Parathyroid adenoma (tissue), 2 donors: ENCODE results near the gene IFITM10.

Source experiments
- H2AFZ ChIP-seq: fragments of 300-600 bp; sonication (generic); one replicate; pipeline ENCODE4 v1.7.0; 2017; ENCODE audit warnings: antibody characterized with exemption, mild to moderate bottlenecking
- H3K27ac ChIP-seq: fragments of 300-600 bp; sonication (generic); one replicate; pipeline ENCODE4 v1.7.0; 2017
- H3K27me3 ChIP-seq: fragments of 300-600 bp; sonication (generic); one replicate; pipeline ENCODE4 v1.7.0; 2017; ENCODE audit warnings: low read length; ENCODE audit not compliant: control insufficient read depth, insufficient read depth
- H3K36me3 ChIP-seq: fragments of 300-600 bp; sonication (generic); one replicate; pipeline ENCODE4 v1.7.0; 2017; ENCODE audit warnings: low read length; ENCODE audit not compliant: control insufficient read depth, insufficient read depth
- H3K4me1 ChIP-seq: fragments of 300-600 bp; sonication (generic); one replicate; pipeline ENCODE4 v1.7.0; 2017; ENCODE audit warnings: control low read depth
- H3K4me2 ChIP-seq: fragments of 300-600 bp; sonication (generic); one replicate; pipeline ENCODE4 v1.7.0; 2017; ENCODE audit warnings: low read length
- H3K4me3 ChIP-seq: fragments of 300-600 bp; sonication (generic); one replicate; pipeline ENCODE4 v1.7.0; 2017; ENCODE audit warnings: low read depth, low read length
- H3K79me2 ChIP-seq: fragments of 300-600 bp; sonication (generic); one replicate; pipeline ENCODE4 v1.7.0; 2017; ENCODE audit warnings: control low read depth
- H3K9ac ChIP-seq: fragments of 300-600 bp; sonication (generic); one replicate; pipeline ENCODE4 v1.7.0; 2017; ENCODE audit warnings: mild to moderate bottlenecking
- H3K9me3 ChIP-seq: fragments of 300-600 bp; sonication (generic); one replicate; pipeline ENCODE4 v1.7.0; 2017; ENCODE audit warnings: low read length; ENCODE audit not compliant: control insufficient read depth
- CTCF ChIP-seq: fragments of 300-600 bp; sonication (generic); IDR thresholded peaks from one replicate; pipeline ENCODE4 v1.7.0; 2017; ENCODE audit warnings: antibody characterized with exemption, mild to moderate bottlenecking
- donor health status: primary hyperparathyroidism.

IFITM10 gene

DNA sequence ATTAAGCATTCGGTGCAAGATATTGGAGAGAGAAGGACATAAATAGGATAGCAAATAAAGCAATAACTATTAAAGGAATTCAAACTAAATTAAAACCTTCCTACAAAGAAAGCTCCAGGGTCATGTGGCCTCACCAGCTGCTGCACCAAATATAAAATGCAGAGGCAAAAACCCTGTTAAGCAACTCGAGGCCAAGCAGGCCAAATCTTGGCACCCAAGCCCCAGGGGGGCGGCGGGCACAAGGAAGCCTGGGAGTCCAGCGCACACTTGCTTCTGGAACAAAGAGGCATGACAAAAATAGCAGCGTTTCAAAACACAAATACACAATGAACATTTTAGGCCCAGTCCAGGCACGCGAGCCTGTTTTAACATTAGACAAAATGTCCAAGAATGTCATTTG lies 32.6 kb downstream of the IFITM10 start:
- H3K4me1 ChIP-seq, result no peaks in the 10 kb centered on the region
- H3K79me2 ChIP-seq, result no peaks in the 10 kb centered on the region
- H3K27me3 ChIP-seq, result no peaks in the 10 kb centered on the region
- no peak overlapping the region for H3K4me3 ChIP-seq
- H2AFZ ChIP-seq, result no peak overlapping the region
- no peak overlapping the region for H3K27ac ChIP-seq
- no peak overlapping the region for H3K4me2 ChIP-seq
- no peak for TF ChIP-seq CTCF
- no peaks in the 10 kb centered on the region for H3K9me3 ChIP-seq
- no peak overlapping the region for H3K9ac ChIP-seq
- H3K36me3 ChIP-seq, result no peaks in the 10 kb centered on the region

DNA sequence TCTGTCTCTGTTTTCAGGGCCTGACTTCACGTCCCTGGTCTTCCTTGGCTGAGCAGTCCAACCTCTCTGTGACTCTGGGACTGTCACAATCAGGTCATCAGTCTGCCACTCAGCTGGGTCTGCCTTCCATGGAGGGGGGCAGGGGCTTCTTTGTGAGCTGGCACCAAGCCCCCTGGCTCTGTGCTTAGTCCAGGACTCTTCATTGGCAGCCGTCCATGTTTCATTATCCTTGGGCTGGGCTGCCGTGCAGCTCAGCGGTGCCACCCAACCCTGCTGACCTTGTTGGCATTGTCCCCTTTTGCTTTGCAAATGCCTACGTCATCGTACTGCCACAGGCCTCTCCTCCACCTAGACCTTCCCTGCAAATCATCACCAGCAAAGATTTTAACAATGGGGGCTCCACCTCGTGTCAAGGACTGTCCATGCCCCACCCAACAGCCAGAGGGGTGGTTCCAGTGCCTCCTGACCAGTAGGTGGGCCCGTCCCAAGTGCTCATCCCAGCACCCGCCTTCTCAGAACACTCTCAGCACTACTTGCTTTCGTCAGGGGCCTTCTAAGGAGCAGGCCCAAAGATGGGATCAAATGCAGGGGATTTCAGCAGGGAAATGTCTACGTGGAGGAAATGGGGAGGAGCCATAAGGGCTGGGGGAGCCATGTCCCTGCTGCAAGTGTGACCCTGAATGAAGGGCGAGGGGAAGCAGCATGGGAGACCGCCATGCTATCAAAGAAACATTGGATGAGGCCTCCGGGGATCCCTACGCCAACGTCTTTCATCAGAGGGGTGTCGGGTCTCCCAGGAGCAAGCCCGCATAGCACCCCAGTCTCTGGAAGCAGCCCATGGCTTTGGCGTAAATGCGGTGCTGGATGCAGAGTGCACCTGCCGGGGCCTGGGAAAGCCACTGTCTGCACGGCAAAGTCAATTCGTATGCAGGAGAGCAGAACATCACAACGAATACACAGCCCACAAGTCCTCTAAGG lies 35.2 kb downstream of the IFITM10 start:
- TF ChIP-seq CTCF, result no peak
- no peaks in the 10 kb centered on the region for H3K79me2 ChIP-seq

DNA sequence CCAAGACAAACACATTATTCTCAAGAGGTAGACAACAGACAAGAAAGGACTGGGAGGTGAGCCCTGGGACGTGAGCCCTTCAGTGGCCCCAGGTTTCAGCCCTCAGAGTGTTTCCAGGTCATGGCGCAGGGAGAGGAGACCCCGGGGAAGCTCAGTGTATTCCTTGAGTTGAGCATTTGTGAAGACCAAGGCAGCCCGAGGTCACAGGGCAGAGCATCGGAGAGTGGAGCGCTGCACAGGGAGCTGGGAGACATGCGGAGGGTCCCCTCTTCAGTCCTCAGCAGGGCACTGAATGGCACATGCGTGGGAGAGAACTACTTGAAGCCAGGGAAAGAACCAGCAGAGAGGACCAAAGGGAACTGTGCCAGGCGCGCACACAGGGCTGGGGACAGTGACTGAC lies 41.7 kb downstream of the IFITM10 start:
- Histone ChIP-seq H3K4me3 (no peak overlapping the region), H3K4me1 (no peaks in the 10 kb centered on the region), H3K4me2 (no peak overlapping the region), H3K9me3 (no peaks in the 10 kb centered on the region), H3K9ac (no peak overlapping the region), H3K27me3 (no peaks in the 10 kb centered on the region), H3K27ac (no peak overlapping the region), H3K79me2 (no peaks in the 10 kb centered on the region), H2AFZ (no peak overlapping the region), H3K36me3 (no peaks in the 10 kb centered on the region)
- no peak for TF ChIP-seq CTCF

More for the DNA sequence above, 35.2 kb downstream of the IFITM10 start:
- Histone ChIP-seq H3K9ac (no peak overlapping the region), H3K4me3 (no peak overlapping the region), H3K4me1 (no peaks in the 10 kb centered on the region), H3K9me3 (no peaks in the 10 kb centered on the region), H3K27ac (no peak overlapping the region), H3K27me3 (no peaks in the 10 kb centered on the region), H3K4me2 (no peak overlapping the region), H3K36me3 (no peaks in the 10 kb centered on the region), H2AFZ (no peak overlapping the region)

- Histone ChIP-seq H3K4me1 (no peaks in the 10 kb centered on the region), H2AFZ (no peak overlapping the region), H3K36me3 (no peaks in the 10 kb centered on the region), H3K9me3 (no peaks in the 10 kb centered on the region), H3K9ac (no peak overlapping the region), H3K4me2 (no peak overlapping the region), H3K27me3 (no peaks in the 10 kb centered on the region), H3K4me3 (no peak overlapping the region), H3K27ac (no peak overlapping the region), H3K79me2 (no peaks in the 10 kb centered on the region)
- TF ChIP-seq CTCF, result no peak
Measured at GRCh38 chr11:1707751-1708150, 42.6 kb downstream of the IFITM10 start.
